Stimulated activated CD8-positive, alpha-beta memory T cell treated with anti-CD3 and anti-CD28 coated beads, Interleukin-12 subunit alpha, Interleukin-12 subunit beta, amount 100 ng/mL, for 24 hours (primary cell): Measurements from ENCODE around the gene CDPF1.
"Not testable (repeated sequence)": the region's sequence is repeated elsewhere in the genome, so short reads cannot be mapped to it uniquely, and the experiment has no call there.

ENCODE experiments used
- DNase-seq: peaks from one replicate; pipeline ENCODE4 v3.0.0-alpha.2; 2020; ENCODE audit errors: extremely low read depth

Gene CDPF1

DNA sequence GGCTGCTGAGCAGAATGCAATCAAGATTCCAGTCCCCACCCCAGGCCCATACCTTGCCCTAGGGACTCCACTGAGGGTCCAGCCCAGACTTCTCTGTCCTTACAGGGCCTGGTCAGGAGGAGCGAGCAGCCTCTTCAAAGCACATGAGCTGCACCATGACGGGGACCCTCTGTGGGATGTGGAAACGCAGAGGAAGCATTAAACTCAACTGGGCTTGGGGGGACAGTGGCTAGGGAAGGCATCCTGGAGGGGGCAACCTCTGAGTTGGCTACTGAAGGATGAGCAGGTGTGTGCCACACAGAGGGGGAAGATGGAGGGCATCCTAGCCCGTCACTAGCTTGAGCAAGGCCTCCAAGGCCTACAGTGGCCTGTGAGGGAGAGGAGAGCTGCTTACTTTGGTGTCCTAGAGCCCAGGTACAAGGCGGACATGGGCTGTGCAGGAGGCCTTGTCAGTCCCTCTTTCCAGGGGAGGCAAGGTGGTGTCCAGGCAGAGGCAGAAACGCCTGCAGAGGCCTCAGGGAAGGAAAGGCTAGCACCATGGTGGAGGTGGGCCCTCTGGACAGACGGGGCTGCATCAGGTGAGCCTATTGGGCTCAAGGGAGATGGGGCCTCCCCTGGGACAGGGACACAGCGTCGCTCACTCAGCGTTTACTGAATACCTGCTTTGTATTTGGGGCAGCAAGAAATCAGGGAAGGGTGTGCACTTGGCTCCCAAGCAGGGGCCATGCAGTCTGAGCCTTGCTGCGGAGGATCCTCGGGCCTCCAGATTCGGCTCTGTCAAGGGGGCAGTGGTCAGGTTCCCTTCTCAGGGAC lies 32.0 kb upstream of the CDPF1 start:
- DNase-seq, result no peak

DNA sequence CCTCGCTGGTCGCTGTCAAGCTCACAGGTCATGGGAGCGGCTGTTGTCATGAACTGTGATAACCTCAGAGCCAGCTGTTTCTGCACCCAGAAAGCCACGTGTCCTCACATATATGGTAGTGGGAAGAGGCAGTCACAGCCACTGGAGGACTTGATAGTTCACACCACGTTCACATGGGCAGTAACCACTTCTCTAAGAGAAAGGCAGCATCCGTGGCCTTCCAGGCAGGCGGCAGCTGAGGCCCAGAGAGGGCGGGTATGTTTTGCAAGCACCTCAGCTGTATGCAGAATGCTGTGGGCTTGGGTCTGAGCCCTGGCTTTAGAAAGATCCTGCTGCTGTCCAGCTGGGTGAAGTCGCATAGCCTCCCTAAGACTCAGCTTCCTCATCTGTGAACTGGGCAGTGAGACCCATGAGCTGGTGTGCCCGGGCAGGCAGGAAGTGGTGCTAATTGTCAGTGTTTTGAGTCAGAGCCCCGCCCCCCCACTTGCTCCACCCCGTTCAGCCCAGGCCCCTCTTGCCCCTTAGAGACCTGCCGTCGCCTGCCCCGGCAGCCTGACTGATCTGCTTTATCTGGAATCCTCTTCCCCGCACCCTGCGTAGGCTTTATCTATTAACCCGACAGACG lies 31.0 kb upstream of the CDPF1 start:
- DNase-seq, result no peak

DNA sequence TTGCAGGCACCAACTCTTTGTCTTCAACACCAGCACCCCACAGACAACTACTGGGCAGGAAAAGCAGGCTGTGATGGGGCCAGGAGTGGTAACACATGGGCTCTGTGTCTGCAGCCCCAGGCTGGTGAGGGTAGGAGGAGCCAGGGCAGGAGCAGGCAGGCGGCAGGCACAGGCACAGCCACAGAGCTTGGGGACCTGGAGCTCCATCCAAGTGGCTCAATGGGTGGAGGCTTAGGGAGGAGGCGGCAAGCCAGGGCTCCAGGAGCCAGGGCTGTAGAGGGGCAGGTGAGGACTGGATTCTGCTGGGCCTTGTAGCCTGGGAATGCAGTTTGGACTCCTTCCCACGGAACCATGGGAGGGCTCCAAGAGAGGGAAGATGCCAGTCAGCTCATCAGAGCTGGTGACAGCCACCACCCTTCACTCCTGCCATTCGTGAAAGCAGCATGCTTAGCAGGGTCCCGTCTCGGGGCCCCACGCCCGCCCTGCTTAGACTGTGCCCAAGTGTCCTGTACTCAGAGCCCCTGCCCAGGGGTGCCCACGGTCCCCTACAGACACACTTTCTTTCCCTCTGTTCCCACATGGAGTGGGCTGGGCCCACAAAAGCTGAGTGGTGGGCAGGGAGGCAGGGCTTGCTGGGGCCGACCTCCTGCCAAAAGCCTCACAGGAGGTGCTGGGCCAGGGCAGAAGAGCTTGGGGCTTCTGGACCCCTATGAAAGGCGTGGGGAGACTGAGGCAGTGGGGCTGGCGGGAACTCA lies 30.1 kb upstream of the CDPF1 start:
- DNase-seq, result no peak

DNA sequence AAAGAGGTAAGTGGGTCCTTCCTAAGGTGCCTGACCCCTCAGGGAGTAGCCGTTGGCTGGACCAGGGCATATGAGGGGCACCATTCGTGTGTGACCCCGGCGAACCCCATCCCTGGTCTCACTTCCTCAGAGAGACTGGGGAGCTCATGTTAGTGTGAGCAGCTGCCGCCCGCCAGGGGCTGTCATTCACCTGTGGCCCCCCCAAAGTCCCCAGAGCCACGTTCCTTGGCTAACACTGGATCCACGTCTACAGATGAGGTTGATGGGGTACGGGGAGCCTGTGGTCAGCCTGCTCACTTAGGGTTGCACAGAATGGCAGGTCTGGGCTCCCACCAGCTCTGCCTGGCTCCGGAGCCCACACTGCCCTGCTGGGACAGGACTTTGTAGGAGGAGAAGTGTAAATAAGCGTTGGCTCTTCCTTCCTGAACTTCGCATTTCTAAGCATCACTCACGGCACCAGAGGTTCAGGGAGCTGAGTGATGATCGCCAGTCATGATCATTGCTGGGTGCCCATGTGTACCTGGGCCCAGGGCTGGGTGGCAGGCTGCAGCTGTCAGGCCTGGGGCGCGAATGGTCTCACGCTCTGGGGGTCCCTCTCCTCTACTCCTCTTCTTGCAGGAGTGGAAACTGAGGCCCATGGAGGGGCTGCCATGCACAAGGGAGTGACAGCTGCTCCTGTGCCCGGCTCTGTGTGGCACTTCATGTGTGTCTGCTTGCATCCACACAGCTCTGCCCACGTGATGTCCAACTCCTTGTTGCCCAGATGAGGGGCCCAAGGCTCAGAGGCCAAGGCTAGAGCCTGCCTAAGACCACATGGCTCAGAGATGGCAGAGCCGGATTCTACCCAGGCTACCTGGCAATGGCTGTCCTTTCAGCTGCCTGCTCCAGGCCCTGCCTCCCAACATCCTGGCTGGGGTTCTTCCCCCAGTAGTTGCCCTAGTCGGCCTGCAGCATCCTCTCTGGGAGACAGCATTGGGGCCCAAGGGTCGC lies 28.9 kb upstream of the CDPF1 start:
- DNase-seq, result no peak

DNA sequence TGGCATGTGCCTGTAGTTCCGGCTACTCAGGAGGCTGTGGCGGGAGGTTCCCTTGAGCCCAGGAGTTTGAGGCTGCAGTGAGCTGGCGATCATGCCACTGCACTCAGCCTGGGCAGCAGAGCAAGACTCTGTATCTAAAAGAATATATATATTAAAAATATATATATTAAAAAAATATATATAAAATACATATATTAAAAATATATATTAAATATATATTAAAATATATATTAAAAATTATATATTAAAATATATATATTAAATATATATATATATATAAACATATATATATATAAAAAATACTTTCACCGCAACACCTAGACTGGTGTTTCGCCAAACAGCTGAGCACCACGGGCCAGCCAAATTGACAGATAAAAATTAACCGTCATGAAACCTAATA lies 26.5 kb upstream of the CDPF1 start:
- DNase-seq, result no peak

DNA sequence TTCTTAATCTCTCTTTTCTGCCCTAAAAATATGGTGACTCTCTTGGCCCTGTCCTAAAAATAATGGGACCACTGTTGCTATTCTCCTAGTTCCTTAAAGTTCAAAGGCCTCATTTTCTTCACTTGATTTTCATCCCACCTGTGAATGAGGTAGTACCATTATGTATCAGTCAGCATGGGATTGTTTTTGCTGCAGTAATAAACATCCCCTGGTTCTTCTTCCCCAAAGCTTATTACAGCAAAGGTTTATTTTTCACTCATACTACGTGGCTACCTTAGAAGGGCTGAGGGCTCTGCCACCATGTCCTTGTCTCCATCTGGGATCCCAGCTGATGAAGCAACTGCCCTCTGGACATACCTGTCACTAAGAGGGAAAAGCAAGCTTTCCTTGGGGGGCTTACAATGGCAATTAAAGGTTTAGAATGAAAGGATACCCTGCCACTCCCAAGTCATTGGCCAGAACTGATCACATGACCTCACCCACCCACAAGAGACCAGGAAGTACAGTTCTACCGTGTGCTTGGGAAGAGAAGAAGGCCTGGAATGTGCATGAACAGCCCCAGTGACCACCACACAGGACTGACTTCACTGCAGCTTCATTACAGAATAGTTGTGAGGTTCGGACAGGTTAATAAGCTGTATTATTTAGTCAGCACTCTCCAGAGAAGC lies 25.5 kb upstream of the CDPF1 start:
- no peak for DNase-seq

DNA sequence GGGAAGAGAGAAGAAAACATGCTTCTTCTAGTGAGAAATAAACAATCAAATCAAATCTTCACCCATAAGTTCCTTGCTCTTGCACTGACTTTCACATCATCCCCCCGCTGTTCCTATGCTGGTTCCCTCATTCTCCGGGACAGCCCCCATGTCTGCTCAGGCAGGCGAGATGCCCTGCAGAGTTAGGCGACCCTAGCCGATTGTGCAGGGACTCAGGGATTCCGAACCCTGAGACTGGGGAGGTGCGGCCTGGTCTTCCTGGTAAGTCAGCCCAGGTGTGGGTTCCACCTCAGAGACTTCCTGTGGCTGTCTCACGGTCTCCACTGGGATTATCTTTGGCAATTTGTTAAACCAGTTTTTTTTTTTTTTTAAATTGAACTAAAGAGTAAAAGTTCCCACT lies 24.3 kb upstream of the CDPF1 start:
- no peak for DNase-seq

DNA sequence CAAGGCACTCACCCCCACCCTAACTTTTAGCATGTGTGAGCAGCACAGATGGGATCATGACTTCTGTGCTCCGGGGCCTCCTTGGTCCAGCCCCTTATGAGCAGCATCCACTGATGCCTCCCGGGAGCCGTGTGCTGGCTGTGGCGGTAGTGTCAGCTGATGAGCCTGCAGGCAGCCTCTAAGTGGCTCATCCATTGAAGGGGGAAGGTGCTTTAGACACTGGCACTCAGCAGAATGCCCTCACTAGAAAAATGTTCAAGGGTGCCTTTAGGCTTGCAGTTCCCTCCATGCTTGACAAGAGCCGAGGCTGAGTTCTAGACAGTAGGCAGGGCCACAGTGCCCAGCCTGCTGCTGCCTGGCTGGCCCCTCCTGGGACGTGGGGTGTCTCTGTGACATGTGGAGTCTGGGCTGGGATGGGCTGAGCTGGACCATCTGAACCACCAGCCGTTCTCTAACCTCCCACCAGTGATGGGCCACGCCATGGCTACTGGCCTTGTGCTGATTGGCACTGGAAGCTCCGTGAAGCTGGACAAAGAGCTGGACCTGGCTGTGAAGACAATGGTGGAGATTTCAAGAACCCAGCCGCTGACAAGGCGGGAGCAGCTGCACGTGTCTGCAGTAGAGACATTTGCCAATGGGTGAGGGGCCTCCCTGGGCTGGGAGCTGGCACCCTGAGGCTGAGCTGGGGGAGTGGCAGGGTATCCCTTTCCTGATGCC lies 23.5 kb upstream of the CDPF1 start:
- no peak for DNase-seq

DNA sequence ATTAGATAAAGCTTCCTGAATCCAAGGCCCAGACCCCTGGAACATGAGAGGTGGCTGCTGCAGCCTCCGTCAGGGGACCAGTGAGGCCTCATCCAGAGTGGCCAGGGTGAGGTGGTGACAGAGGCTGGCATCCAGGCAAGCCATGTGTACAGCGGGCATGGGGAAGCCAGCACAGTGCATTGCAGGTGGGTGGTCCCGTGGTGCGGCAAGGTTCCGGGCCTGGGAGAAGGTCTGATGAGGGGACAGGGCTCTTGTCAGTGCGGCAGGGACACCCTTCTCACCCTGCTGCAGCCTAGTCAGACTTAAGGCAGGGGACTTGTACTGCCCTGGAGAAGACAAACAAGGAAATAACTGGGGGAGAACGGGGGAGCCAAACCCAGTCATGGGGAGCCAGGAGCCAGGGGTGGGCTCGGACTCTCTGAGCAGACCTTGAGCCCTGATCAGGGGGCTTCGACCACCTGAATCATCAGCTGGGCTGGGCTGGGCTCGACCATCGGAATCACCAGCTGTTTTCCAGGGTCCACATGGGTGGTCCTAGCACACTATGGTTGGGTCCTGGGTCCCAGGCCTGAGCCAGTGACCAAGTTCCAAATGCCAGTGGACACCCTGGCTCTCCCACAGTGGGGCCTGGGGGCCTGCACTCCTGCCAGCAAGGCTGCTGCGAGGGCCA lies 22.8 kb upstream of the CDPF1 start:
- no peak for DNase-seq

DNA sequence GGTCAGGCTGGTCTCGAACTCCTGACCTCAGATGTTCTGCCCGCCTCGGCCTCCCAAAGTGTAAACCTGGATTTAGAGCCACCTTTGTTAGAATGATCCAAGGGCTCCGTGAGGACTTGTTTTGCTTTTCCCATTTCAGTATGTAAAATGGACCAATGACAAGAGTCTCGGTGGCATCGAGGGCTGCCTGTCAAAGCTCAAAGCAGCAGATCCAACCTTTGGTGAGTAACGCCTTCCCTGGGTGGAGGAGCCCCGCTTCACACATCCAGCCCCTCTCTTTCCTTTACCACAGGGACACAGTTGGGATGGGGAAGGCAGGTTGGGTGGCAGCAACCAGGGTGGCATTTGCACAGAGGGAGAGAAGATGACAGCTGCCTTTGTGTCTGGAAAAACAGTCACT lies 22.1 kb upstream of the CDPF1 start:
- no peak for DNase-seq

DNA sequence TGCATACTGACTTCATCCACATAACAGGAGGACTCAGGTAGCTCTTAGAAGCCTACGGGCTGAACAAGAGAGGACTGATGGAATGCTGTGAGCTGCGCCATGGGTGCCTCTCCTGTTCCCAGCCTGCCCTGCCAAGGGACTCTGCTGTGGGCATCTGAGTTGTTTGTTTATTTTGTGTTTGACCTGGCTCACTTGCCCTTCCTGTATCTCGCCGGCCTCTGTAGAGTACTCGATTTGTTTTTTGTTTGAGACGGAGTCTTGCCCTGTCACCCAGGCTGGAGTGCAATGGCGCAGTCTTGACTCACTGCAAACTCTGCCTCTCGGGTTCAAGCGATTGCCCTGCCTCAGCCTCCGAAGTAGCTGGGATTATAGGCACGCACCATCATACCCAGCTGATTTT lies 19.5 kb upstream of the CDPF1 start:
- no peak for DNase-seq

DNA sequence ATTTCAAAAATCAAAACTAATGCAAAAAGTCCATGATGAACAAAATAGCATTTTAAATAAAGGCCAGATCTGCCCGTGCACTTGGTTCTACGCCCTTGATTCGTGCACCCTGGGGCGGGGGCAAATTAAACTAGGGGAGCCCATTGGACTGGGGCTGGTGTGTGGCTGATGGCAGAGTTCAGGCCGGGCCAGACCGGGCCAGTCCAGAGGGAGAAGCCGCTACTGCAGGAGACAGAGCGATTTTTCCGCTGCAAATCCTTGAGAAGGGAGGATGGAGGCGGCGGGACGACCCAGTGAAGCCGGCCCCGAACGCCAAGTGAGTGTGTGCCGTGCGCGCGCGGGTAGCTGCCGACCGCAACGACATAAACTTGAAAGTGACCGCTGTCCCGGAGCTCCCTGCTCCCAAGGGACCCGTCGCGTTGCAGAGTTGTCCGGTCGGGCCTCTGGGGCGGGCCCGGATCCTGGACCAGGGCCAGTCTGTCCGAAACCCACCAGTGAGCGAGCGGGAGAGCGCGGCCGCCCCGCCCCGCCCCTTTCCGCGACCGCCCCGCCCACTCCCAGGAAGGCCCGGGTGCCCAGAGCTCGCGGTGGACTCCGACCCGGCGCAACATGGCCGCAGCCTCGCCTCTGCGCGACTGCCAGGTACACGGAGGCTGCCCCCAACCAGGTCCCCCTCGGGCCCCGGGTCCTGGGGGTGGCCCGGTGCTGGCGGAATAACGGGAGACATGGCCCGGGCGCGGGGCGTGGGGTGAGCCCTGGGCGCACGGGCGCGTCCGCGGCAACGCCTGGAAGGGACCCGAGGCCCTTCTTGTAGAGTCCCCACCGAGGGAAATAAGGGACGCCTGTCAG lies 17.6 kb upstream of the CDPF1 start, which contains the start of gene TTC38:
Gene TTC38 (plus strand): TSS at position 578 of the 849 bp plus-strand sequence. CDS start 32 bp downstream, at position 610.
- no peak for DNase-seq

DNA sequence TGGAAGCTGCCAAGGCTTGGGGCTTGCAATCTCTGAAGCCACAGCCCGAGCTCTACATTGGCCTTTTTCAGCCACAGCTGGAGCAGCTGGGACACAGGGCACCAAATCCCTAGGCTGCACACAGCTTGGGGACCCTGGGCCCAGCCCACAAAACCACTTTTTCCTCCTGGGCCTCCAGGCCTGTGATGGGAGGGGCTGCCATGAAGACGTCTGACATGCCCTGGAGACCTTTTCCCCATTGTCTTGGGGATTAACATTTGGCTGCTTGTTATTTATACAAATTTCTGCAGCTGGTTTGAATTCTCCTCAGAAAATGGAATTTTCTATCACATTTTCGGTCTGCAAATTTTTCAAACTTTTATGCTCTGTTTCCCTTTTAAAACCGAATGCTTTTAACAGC lies 15.5 kb upstream of the CDPF1 start:
- not testable (repeated sequence) for DNase-seq

DNA sequence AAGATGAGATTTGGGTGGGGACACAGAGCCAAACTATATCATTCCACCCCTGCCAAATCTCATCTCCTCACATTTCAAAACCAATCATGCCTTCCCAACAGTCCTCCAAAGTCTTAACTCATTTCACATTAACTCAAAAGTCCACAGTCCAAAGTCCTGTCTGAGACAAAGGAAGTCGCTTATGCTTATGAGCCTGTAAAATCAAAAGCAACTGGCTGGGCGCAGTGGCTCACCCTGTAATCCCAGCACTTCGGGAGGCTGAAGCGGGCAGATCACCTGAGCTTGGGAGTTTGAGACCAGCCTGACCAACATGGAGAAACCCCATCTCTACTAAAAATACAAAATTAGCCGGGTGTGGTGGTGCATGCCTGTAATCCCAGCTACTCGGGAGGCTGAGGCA lies 14.4 kb upstream of the CDPF1 start:
- DNase-seq, result not testable (repeated sequence)

DNA sequence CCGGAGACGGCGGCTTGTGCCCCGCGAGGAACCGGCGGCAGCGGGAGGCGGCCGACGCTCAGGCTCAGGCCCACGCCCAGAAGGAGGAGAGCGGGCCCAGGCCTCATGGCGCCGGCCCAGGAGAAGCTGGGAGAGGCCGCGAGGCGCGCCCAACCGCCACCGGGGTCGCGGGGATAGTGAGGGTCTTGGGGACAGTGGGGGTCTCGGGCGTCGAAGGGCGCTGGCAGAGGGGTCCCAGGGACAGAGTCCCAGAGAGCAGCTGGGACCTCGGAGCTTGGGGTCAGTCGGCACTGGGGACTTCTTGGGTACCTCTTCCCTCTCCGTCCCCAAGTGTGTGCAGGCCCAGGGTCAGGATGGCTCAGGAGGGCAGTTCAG lies 13.1 kb upstream of the CDPF1 start, which contains the start of gene PKDREJ:
Gene PKDREJ (minus strand): TSS at position 128 of the 375 bp plus-strand sequence. CDS start 21 bp downstream, at position 107.
- DNase-seq, result no peak

DNA sequence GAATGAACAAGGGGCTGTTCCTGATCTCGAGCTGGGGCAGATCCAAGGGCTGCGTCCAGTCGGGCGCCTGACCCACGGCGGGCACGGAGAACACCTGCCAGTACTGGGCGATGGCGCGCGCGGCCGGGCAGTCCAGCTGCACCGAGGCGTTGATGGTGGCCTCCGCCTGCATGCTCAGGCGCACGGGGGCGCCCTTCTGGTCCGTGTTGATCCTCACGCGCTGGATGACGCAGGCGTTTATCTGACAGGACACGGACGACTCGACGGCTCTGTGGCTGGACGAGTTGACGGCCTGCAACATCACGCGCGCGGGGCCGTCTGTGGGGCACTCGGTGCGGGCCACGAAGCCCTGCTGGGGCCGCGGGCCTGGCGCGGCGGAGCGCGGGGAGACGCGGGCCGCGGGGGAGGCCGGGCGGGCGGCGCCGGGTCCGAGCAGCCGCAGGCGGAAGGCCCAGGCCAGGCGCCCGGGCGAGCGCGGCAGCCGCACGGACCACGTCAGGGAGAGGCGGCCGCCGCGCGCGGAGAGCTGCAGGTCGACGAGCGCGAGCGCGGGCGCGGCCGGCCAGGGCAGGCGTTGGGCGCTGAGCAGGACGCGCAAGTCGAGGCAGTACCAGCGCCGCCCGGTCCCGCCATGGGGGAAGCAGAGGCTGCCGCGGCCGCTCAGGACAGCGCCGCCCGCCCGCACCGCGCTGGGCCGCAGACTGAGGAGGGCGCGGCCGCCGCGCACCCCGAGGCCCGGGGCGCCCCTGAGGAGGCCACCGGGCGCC lies 12.5 kb upstream of the CDPF1 start:
- no peak for DNase-seq

DNA sequence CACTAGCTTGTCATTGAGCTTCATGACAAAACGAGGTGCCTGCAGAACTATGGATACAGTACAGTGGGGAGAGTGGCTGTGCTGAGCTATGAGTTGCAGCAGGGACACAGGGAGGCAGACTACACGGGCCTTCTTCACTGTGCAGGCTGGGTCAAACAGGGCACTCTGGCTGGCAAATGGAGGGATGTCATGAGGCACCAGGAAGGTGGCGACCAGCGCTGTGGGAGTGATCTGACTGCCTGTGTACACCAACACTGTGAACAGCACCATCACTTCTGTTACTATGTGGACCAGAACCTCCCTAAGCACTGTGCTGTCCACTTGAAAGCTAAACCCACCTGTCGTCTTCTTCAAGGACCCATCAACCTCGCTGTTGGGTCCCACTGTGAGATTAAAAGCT lies 9.9 kb upstream of the CDPF1 start:
- no peak for DNase-seq

DNA sequence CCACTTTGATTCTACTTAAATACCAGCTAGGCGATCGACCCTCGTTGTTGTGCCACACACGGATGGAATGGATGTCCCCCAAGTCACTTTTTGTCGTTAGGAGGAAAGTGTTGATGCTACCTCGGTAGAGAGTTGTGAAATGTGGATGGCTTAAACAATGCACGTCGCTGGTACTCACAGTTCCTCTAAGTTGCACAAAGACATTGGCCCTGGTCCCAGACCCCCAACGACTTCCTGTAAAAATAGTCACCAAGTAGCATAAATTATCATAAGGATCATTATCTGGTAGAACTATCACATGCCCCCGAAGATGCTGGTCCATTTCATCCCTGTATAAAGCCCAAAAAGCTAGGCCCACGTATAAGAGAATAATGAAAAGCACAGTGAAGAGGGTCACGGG lies 9.3 kb upstream of the CDPF1 start:
- DNase-seq, result no peak
